HG03095 (cell line): ENCODE measurements around the gene ANKLE2.
"Not testable (repeated sequence)": the region's sequence is repeated elsewhere in the genome, so short reads cannot be mapped to it uniquely, and the experiment has no call there.

ENCODE experiments used
- ATAC-seq: cut with Tn5 transposase; IDR thresholded peaks from one replicate; pipeline ENCODE4 v1.9.1; 2021; ENCODE audit warnings: moderate library complexity; ENCODE audit not compliant: unreplicated experiment

Gene ANKLE2

GRCh38 chr12:132777614-132778013, 16.0 kb upstream of the ANKLE2 start:
- no peak for ATAC-seq

GRCh38 chr12:132776816-132777568, 15.4 kb upstream of the ANKLE2 start:
- ATAC-seq, result no peak

DNA sequence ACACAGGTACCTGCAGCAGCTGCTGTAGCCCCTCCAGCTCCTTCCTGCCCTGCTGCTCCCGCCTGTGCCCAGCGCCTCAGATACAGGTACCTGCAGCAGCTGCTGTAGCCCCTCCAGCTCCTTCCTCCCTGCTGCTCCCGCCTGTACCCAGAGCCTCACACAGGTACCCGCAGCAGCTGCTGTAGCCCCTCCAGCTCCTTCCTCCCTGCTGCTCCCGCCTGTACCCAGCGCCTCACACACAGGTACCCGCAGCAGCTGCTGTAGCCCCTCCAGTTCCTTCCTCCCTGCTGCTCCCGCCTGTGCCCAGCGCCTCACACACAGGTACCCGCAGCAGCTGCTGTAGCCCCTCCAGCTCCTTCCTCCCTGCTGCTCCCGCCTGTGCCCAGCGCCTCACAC, 14.6 kb upstream of the ANKLE2 start:
- not testable (repeated sequence) for ATAC-seq

GRCh38 chr12:132775502-132776229, 14.0 kb upstream of the ANKLE2 start:
- ATAC-seq, result no peak

DNA sequence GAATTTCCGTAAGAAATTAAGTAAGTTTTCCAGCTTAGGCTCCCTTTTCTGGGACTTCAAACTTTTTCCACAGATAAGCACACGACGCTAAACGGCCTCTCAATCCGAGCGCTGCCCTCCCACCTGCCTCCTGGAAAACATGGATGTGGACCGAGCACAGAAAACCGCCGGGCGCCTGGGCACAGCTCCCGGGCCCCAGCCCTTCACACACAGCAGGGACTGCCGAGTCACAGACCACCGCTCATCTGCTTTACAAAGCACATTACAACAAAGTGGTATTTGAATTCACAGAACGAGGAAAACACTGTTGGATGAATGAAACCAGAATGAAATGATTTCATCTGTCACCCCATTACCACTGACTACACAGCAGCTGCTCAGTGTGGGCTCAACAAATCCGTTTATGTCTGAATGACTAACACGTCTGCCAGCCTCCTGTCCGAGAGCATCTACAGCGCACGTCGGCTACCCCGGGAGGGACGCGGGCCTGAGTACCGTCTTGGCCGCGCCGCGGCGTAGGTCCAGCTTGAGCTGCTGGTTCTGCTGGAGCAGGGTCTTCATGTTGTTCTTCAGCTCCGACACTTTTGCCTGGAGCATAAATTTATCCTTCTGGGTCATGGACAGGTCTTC, 13.1 kb upstream of the ANKLE2 start:
- ATAC-seq, result no peak

GRCh38 chr12:132774159-132774558, 12.5 kb upstream of the ANKLE2 start:
- ATAC-seq, result no peak

DNA sequence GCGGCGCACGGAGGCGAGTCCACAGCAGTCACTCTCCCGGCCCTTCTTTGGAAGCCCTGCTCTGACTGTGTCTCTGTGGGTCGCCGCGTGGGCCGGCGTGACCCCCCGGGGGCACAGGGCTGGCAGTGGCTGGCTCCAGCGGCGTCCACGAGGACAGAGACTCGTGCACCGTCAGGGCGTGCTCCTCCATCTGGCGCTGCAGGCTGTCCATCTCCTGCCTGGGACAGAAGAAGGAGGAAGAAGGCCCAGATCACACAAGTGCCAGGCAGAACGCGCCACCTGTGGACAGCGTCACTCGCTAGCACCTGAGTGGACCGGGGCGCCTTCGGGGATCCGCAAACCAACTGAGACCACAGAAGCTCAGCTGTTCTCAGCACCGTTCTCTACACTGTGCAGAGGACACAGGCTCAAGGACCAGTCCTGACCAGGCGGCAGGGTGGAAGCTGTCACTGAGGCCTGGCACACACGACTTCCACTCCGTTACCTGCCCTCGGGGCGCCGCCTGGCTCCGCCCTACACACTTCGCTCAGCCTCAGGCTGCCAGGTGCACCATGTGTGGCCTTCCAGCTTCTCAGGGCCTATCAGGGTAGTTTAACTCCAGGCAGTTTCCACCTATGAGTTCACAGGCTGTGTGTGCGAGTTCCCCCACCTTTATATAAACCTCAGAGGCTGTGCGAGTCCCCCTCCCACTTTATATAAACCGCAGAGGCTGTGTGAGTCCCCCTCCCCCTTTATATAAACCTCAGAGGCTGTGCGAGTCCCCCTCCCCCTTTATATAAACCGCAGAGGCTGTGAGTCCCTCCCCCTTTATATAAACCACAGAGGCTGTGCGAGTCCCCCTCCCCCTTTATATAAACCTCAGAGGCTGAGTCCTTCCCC, 11.7 kb upstream of the ANKLE2 start:
- no peak for ATAC-seq

GRCh38 chr12:132772606-132773005, 11.0 kb upstream of the ANKLE2 start:
- peak; percentile 38 for ATAC-seq

DNA sequence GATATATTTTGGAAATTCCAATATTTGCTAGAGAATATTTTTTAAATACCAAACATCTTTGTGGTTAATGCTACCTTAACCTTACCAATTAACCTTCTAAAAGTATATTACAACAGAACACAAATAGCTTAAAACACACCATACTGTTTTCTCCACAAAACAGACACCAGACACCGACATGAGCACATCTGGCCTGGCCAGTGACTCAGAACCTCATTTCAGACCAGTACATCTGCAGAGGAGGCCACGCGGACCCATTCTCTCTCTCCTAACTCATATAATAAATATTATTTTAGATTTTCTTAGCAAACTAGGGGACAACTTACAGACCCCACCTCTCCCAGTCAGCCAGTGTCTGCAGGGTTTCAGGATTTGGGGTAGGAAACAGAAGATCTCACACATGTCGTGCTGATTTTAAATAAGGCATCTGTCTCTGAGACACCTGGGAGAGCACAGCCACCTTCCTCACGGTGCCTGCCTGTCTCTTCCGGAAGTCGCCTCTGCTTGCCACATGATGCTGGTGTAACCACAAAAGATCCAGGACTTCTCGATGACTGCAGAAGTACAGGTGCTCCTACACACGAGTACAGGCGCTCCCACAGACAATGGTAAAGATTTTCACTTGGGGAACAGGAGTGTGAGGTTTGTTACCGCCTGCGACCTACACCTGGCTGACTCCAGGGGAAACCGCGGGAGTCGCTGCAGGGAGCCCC, 9.7 kb upstream of the ANKLE2 start:
- peak; percentile 52 for ATAC-seq

GRCh38 chr12:132766380-132767085, 4.9 kb upstream of the ANKLE2 start:
- ATAC-seq, result no peak

GRCh38 chr12:132765361-132765760, 3.7 kb upstream of the ANKLE2 start:
- no peak for ATAC-seq

- ATAC-seq, result no peak
Observed at GRCh38 chr12:132764231-132764630, 2.6 kb upstream of the ANKLE2 start.

DNA sequence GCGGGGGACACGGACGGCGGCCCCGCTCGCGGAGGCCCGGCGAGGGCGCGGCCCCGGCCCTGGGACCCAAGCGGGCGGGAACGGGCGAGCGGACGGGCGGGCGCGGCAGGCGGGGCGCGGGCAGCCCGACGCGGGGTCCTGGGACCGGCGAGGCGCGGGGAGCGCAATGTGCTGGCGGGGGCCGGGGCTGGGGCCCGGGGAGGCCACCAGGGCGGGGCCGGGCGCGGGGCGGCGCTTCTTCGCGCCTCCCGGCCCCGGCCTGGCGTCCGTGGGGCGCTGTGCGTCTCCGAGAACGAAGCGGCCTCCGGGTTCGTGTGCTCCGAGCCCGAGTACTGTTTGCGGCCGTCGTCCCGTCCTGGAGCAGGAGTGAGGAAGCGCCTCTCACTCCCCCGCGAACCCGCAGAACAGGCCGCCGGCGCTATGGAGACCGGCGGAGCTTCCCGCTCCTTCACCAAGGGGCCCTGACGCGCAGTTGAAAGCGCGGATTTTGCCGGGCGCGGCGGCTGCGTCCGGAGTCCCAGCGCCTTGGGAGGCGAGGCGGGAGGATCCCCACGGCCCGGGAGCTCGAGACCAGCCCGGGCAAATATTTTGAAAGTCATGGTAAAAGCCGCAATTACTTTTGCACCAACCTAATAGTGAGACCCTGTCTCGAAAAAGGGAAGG, 420 bp upstream of the ANKLE2 start:
- ATAC-seq, result peak; percentile 77

- ATAC-seq, result no peak
Observed at GRCh38 chr12:132759359-132759758, 2.3 kb downstream of the ANKLE2 start.

DNA sequence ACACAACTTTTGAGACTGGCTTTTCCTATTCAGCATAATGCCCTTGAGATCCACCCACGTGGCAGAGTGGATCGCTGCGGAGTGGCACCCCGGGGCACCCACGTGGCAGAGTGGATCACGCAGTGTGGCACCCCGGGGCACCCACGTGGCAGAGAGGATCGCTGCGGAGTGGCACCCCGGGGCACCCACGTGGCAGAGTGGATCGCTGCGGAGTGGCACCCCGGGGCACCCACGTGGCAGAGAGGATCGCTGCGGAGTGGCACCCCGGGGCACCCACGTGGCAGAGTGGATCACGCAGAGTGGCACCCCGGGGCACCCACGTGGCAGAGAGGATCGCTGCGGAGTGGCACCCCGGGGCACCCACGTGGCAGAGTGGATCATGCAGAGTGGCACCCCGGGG, 2.8 kb downstream of the ANKLE2 start:
- not testable (repeated sequence) for ATAC-seq

DNA sequence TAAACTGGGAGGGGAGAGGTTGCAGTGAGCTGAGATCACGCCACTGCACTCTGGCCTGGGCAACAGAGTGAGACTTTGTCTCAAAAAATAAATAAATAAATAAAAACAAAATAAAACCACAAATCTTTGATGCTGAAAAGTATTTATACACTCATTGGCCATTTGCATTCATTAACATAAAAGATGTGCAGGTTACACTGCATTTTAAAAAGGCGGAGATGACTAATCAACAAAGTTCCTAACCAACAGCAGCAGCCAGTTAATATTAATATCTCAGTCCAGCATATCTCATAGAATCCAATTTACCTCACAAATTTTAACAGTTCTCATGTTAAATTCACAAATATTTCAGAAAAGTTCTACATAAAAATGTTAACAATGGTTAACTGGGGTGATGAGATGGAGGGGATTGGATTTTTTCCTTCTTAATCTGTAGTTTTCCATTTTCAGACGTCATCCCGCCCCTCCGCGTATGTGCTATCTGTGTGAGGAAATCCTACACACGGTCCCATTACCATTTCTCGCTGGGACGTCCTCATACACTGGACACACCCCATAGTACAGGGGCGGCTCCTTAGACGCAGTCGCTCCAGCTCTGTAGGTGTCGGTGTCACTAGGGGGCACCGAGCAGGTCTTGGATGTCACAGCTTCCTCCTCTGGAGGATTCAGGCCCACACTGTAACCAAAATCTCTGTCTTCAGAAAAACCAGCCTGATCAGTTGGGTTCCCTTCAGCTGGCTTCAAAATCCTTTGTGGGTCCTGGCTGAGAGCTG, 7.3 kb downstream of the ANKLE2 start:
- no peak for ATAC-seq

GRCh38 chr12:132753670-132754069, 8.0 kb downstream of the ANKLE2 start:
- ATAC-seq, result not testable (repeated sequence)

- no peak for ATAC-seq
Observed at GRCh38 chr12:132748319-132748718, 13.3 kb downstream of the ANKLE2 start.
